ENCODE results near the gene KCNJ8.

DNA sequence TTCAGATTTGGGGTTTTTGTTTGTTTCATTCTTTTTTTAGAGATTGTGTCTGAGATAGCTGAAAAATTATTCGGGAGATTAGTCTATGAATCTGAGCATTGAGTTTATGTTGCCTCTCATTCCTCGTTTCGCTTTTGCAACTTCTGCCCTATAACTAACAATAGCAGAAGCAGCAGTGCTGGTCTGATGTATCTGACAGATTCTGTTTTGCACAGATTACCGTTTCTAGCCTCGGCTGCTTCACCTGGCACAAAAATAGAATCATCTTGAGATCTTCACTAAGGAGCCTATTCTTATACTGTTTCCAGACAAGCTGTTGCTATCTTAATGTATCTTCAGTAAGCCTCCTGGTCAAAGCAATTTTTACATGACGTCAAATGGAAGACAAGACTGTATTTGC lies 29.2 kb downstream of the KCNJ8 start:
- TF ChIP-seq CTCF (conservative IDR thresholded peaks at IDR 0.05 in 1 of 2, IDR thresholded peaks at IDR 0.05 in 1 of 2; ENCODE audit: extremely low read depth in 1 of 2, insufficient read depth in 1 of 2, low read depth in 1 of 2, low read length in 2 of 2): no peak
- TF ChIP-seq EZH2 (IDR thresholded peaks at IDR 0.05; ENCODE audit: borderline replicate concordance, low read length): no peak
